CD4-positive, alpha-beta T cell (primary cell): ENCODE measurements around the gene IL4I1. TPM values are rescaled to one million over a fixed set of nuclear protein-coding genes. Genes with fewer than 3 reads are reported as not detected.

ENCODE experiments used
- ATAC-seq: fragments of 200-7000 bp; cut with Tn5 transposase; one replicate; pipeline ENCODE4 v1.10.0; 2022; ENCODE audit warnings: mild to moderate bottlenecking; ENCODE audit not compliant: poor library complexity
- CTCF ChIA-PET: fragments of 350-600 bp; sonication (Branson Sonifier 250); formaldehyde crosslinking; loops from one replicate; lab custom pipeline; 2021; ENCODE audit warnings: antibody characterized with exemption, inconsistent platforms; lab: Charles Lee
- POLR2A ChIA-PET: fragments of 350-600 bp; sonication (Branson Sonifier 250); formaldehyde crosslinking; loops from one replicate; lab custom pipeline; 2021; ENCODE audit warnings: antibody characterized with exemption, inconsistent platforms; lab: Charles Lee
- DNase-seq, 14 experiments: peaks; one replicate each; pipeline ENCODE4 v3.0.0-alpha.2; 2013 to 2020; ENCODE audit warnings: mixed read lengths in 2 of 14
- H3K27ac ChIP-seq, 2 donors: one replicate each; pipeline versions ENCODE4 v1.5.1 to v1.7.0; 2013; ENCODE audit warnings: low read length in 2 of 2, low read depth in 1 of 2, mild to moderate bottlenecking in 1 of 2
- H3K27me3 ChIP-seq, 2 experiments: 1 replicate in 1 of 2; 2 replicates in 1 of 2; pipeline versions ENCODE4 v1.6.1 to v1.7.0; 2013; ENCODE audit warnings: low read length in 2 of 2, control low read depth in 1 of 2, mild to moderate bottlenecking in 1 of 2, moderate library complexity in 1 of 2; ENCODE audit not compliant: insufficient read depth in 2 of 2, control insufficient read depth in 1 of 2
- H3K36me3 ChIP-seq: one replicate; pipeline ENCODE4 v1.6.1; 2013; ENCODE audit warnings: low read length, control low read depth; ENCODE audit not compliant: insufficient read depth
- H3K4me1 ChIP-seq: one replicate; pipeline ENCODE4 v1.6.1; 2013; ENCODE audit warnings: low read length, control low read depth; ENCODE audit not compliant: insufficient read depth
- H3K4me3 ChIP-seq: one replicate; pipeline ENCODE4 v1.5.1; 2013; ENCODE audit warnings: mild to moderate bottlenecking, low read length, moderate library complexity
- H3K9me3 ChIP-seq, 2 experiments: 1 replicate in 1 of 2; 2 replicates in 1 of 2; pipeline versions ENCODE4 v1.6.1 to v1.7.0; 2013; ENCODE audit warnings: low read length in 2 of 2, mild to moderate bottlenecking in 2 of 2, control low read depth in 1 of 2, moderate library complexity in 1 of 2; ENCODE audit not compliant: control insufficient read depth in 1 of 2, insufficient read depth in 1 of 2
- H3K27ac Mint-ChIP-seq: one replicate; pipeline ENCODE4 v1.8.0; 2020; ENCODE audit warnings: mixed read lengths
- H3K27me3 Mint-ChIP-seq: one replicate; pipeline ENCODE4 v1.8.0; 2021; ENCODE audit warnings: mixed read lengths
- H3K36me3 Mint-ChIP-seq: one replicate; pipeline ENCODE4 v1.8.0; 2021; ENCODE audit warnings: low read depth, mixed read lengths
- H3K4me1 Mint-ChIP-seq: one replicate; pipeline ENCODE4 v1.8.0; 2021; ENCODE audit warnings: low read depth, mixed read lengths
- H3K4me3 Mint-ChIP-seq: one replicate; pipeline ENCODE4 v1.8.0; 2020; ENCODE audit warnings: mild to moderate bottlenecking, mixed read lengths
- H3K9me3 Mint-ChIP-seq: one replicate; pipeline ENCODE4 v1.8.0; 2020; ENCODE audit warnings: mixed read lengths
- intact Hi-C, 2 experiments: fragments of 100-400 bp; cut with DNase I in 1 of 2; cut with micrococcal nuclease in 1 of 2; formaldehyde crosslinking; loops; one replicate each; pipeline versions ENCODE4 v1.15.1 to v1.9.0; 2023 to 2025; cut with DNase I, micrococcal nuclease
- total RNA-seq, 174 experiments: library from RNA in 2 of 174; stranded (reverse) in 2 of 174; gene quantifications; one replicate each; pipeline ENCODE4 v1.2.3 and lab custom pipeline; 2021 to 2026
- TF ChIP-seq, protein P1 (sequence below): fragments of 200-600 bp; IDR thresholded peaks from one replicate; pipeline ENCODE4 v1.8.0; 2022; ENCODE audit warnings: antibody characterized with exemption, mild to moderate bottlenecking

The IL4I1 gene
- total RNA-seq, 2 experiments from 2014 or later: 4.7 to 5.4 TPM

DNA sequence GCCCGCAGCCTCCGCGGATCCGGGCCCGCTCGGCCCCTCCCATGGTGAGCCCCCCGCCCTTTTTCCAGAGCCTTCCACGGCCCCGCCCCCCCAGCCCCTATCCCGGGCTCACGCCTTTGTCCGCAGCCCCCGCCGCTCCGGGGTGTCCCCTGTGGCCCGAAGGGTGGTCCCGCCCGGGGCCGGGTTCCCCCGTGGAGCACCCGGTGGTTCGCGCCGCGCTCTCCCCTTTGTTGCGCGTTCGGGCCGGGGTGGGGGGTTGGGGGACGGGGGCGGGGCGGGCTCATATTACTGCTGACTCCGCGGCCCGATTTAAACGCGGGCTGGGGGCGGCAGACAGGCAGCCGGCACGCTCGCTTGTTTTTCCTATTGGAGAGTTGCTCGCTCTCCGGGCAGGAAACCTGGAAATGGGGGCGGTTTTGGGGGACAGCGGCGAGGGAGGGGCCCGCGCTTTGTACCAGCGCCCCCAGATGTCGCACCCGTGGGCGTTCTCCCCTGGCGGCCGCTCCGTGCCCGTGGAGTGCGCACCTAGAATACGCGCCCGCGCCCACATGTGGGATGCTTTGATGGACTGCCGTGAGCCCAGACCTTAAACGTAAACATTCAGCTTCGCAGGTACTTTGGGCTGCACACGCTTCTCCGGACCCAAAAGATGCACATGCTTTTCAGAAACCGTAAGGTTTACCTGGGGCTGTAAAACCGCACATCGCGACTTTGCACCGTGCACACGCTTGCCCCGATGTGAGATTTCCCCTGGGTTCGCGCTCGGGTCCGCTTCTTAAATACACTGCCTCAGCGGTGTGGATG, 45.0 kb downstream of the IL4I1 start:
- peak overlapping the region; percentile 92 for H3K27ac Mint-ChIP-seq
- Histone ChIP-seq H3K9me3 (peaks cover 0 to 3% of the 10 kb centered on the region in 2 experiments), H3K36me3 (peaks cover 8% of the 10 kb centered on the region), H3K4me1 (peaks cover 54% of the 10 kb centered on the region), H3K27ac (no peak overlapping the region), H3K4me3 (peak overlapping the region; percentile 63), H3K27me3 (no peaks in the 10 kb centered on the region)
- peak in 12 of 14 experiments; percentile 19 to 67 (median 30) for DNase-seq
- intact Hi-C loops: loop anchor here (1.0 to 5.0 kb wide), 4 partner anchors 16 to 34 kb away; partner anchors contain the start of genes MED25 (in 1 of the 2) and PNKP (in 1 of the 2)
- no peaks in the 10 kb centered on the region for H3K27me3 Mint-ChIP-seq
- TF ChIP-seq, protein P1, sequence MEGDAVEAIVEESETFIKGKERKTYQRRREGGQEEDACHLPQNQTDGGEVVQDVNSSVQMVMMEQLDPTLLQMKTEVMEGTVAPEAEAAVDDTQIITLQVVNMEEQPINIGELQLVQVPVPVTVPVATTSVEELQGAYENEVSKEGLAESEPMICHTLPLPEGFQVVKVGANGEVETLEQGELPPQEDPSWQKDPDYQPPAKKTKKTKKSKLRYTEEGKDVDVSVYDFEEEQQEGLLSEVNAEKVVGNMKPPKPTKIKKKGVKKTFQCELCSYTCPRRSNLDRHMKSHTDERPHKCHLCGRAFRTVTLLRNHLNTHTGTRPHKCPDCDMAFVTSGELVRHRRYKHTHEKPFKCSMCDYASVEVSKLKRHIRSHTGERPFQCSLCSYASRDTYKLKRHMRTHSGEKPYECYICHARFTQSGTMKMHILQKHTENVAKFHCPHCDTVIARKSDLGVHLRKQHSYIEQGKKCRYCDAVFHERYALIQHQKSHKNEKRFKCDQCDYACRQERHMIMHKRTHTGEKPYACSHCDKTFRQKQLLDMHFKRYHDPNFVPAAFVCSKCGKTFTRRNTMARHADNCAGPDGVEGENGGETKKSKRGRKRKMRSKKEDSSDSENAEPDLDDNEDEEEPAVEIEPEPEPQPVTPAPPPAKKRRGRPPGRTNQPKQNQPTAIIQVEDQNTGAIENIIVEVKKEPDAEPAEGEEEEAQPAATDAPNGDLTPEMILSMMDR: no peak
- peak; percentile 30 for ATAC-seq
- peak overlapping the region; percentile 96 for H3K4me3 Mint-ChIP-seq
- POLR2A ChIA-PET: interaction anchor here (0.7 to 4.4 kb wide), 11 partner anchors 12 to 356 kb away, joined by 3 to 75 read pairs (median 8); partner anchors contain the start of genes AKT1S1, AP2A1, ATF5 and FUZ
- peaks cover 35% of the 10 kb centered on the region for H3K4me1 Mint-ChIP-seq
- CTCF ChIA-PET: interaction anchor here (1.9 kb wide), 1 partner anchor 18 kb away, joined by 4 read pairs; no protein-coding TSS in a partner anchor
- H3K36me3 Mint-ChIP-seq: peaks cover 26% of the 10 kb centered on the region
- no peaks in the 10 kb centered on the region for H3K9me3 Mint-ChIP-seq

- intact Hi-C loops: loop anchor here (1.0 to 5.0 kb wide), 5 partner anchors 17 to 33 kb away; partner anchors contain the start of genes MED25 (in 1 of the 2) and PNKP (in 1 of the 2)
Observed at GRCh38 chr19:49850487-49851342, 46.0 kb downstream of the IL4I1 start, which contains the start of gene PTOV1. PTOV1 (plus strand) TSS chr19:49851159.

More at GRCh38 chr19:49850487-49851342, 46.0 kb downstream of the IL4I1 start, which contains the start of gene PTOV1:
- ChIA-PET POLR2A (interaction anchor here (0.8 to 4.4 kb wide), 19 partner anchors 10 to 525 kb away, joined by 3 to 75 read pairs (median 5); partner anchors contain the start of genes AKT1S1, AP2A1, ATF5 and FUZ), CTCF (interaction anchor here (0.9 to 1.9 kb wide), 3 partner anchors 19 to 42 kb away, joined by 3 to 5 read pairs (median 4); partner anchors contain the start of gene FUZ)
- Histone ChIP-seq H3K4me3 (peak within 1 kb of the TSS; percentile 84), H3K27ac (peak within 1 kb of the TSS; percentile 94 to 95), H3K36me3 (peaks cover 5% of the 10 kb centered on the region), H3K27me3 (no peaks in the 10 kb centered on the region), H3K9me3 (peaks cover 0 to 3% of the 10 kb centered on the region in 2 experiments), H3K4me1 (peaks cover 54% of the 10 kb centered on the region)
- Mint-ChIP-seq H3K4me1 (peaks cover 35% of the 10 kb centered on the region), H3K27ac (peak within 1 kb of the TSS; percentile 94), H3K4me3 (peak within 1 kb of the TSS; percentile 98), H3K27me3 (no peaks in the 10 kb centered on the region), H3K36me3 (peaks cover 23% of the 10 kb centered on the region), H3K9me3 (no peaks in the 10 kb centered on the region)
- TF ChIP-seq, protein P1: no peak
- peak; percentile 77 to 95 (median 84) for DNase-seq
- peak; percentile 87 for ATAC-seq
